ENCODE measurements around the gene NKD1. TPM values are rescaled to one million over a fixed set of nuclear protein-coding genes. Genes with fewer than 3 reads are reported as not detected.

The NKD1 gene
- total and polyA plus RNA-seq, 8 donors: 12.5 to 46.9 (median 37.9) TPM

GRCh38 chr16:50607970-50608557 lies 59.9 kb downstream of the NKD1 start:
- Histone ChIP-seq H3K27ac (no peak overlapping the region), H3K27me3 (no peaks in the 10 kb centered on the region), H3K4me3 (no peak overlapping the region), H3K9me3 (no peaks in the 10 kb centered on the region), H3K36me3 (no peaks in the 10 kb centered on the region), H3K4me1 (peaks cover 3 to 30% of the 10 kb centered on the region in 2 donors)
- no peak for TF ChIP-seq CTCF (IDR thresholded peaks at IDR 0.05)
- DNase-seq (no peak), ATAC-seq (no peak)
- intact Hi-C loops (cut with DNase I): no loop called here

- H3K4me1 ChIP-seq: peaks cover 0 to 23% of the 10 kb centered on the region in 2 donors
- no peak overlapping the region for H3K27ac ChIP-seq
- DNase-seq (no peak), ATAC-seq (no peak)
- H3K36me3 ChIP-seq: no peaks in the 10 kb centered on the region
- TF ChIP-seq CTCF (IDR thresholded peaks at IDR 0.05): no peak
- H3K27me3 ChIP-seq: no peaks in the 10 kb centered on the region
- no peaks in the 10 kb centered on the region for H3K9me3 ChIP-seq
- H3K4me3 ChIP-seq: no peak overlapping the region
- intact Hi-C loops (cut with DNase I): no loop called here
Observed at GRCh38 chr16:50609049-50609448, 60.9 kb downstream of the NKD1 start.

GRCh38 chr16:50609471-50609870 lies 61.3 kb downstream of the NKD1 start:
- Histone ChIP-seq H3K9me3 (no peaks in the 10 kb centered on the region), H3K4me3 (no peak overlapping the region), H3K4me1 (peaks cover 0 to 22% of the 10 kb centered on the region in 2 donors), H3K27me3 (no peaks in the 10 kb centered on the region), H3K27ac (no peak overlapping the region), H3K36me3 (no peaks in the 10 kb centered on the region)
- intact Hi-C loops (cut with DNase I): no loop called here
- no peak for DNase-seq
- ATAC-seq: no peak
- TF ChIP-seq CTCF (IDR thresholded peaks at IDR 0.05): no peak

GRCh38 chr16:50610331-50611262 lies 62.4 kb downstream of the NKD1 start:
- peak in 1 of 4 donors; percentile 53 for DNase-seq
- Histone ChIP-seq H3K4me1 (peaks cover 0 to 22% of the 10 kb centered on the region in 2 donors), H3K9me3 (no peaks in the 10 kb centered on the region), H3K36me3 (no peaks in the 10 kb centered on the region), H3K4me3 (no peak overlapping the region), H3K27ac (no peak overlapping the region), H3K27me3 (no peaks in the 10 kb centered on the region)
- intact Hi-C loops (cut with DNase I): no loop called here
- peak; percentile 9 for ATAC-seq
- TF ChIP-seq CTCF (IDR thresholded peaks at IDR 0.05): no peak

GRCh38 chr16:50611332-50611934 lies 63.2 kb downstream of the NKD1 start:
- intact Hi-C loops (cut with DNase I): no loop called here
- no peaks in the 10 kb centered on the region for H3K36me3 ChIP-seq
- H3K27ac ChIP-seq: no peak overlapping the region
- DNase-seq (no peak), ATAC-seq (peak; percentile 34)
- no peak for TF ChIP-seq CTCF (IDR thresholded peaks at IDR 0.05)
- no peak overlapping the region for H3K4me3 ChIP-seq
- H3K4me1 ChIP-seq: peaks cover 0 to 26% of the 10 kb centered on the region in 2 donors
- H3K27me3 ChIP-seq: no peaks in the 10 kb centered on the region
- no peaks in the 10 kb centered on the region for H3K9me3 ChIP-seq
